ENCODE results near the gene CEP55.

DNA sequence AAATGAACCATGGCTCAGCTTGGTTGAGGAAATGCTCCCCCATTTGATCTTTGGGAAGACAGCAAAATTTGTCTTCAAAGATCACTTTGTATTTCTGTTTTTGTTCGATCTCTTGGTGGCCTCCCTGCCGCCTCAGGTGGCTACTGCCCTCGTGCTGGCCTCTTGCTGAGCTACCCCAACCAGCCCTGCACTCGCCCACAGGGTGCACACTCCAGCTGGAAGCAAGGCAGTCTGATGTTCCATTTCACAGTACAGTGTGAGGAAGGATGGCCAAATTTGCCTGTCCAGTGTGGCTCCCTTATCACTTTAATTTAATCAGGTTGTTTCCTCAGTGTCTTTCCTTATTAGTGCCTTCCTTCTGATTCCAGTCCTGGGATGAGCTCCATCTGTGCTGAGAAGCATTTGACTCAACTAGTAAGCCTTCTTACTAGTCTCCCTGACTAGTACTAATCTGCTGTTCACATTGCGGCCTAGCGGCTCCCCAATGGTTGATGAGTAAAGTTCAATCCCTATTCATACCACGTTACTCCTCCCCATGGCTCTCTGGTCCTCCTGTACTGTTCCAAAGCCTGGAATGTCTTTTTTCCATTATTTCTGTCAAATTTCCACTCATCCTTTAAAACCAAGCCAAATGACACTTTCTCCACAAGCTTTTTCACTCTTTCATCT, 22.5 kb upstream of the CEP55 start:
- TF ChIP-seq CTCF (IDR thresholded peaks at IDR 0.05) (no peak), ZFP36 (IDR thresholded peaks at IDR 0.05; ENCODE audit: borderline replicate concordance, partially characterized antibody) (no peak), EHMT2 (IDR thresholded peaks at IDR 0.05; ENCODE audit: low read depth) (no peak), RFX5 (IDR thresholded peaks at IDR 0.05) (no peak), EP300 (IDR thresholded peaks at IDR 0.05) (no peak)
